ENCODE results near the gene RNF180. TPM values are rescaled to one million over a fixed set of nuclear protein-coding genes. Genes with fewer than 3 reads are reported as not detected.

Gene RNF180
- total RNA-seq, 1 experiment from 2014 or later, result 2.7 TPM

- TF ChIP-seq ZNF317 (CRISPR knock-in tag; IDR thresholded peaks at IDR 0.05; ENCODE audit: borderline replicate concordance, low read depth) (no peak), GTF2I (CRISPR knock-in tag; conservative IDR thresholded peaks at IDR 0.05) (no peak), TEAD1 (CRISPR knock-in tag; IDR thresholded peaks at IDR 0.05) (no peak)
These were observed 39.4 kb upstream of the RNF180 start (continued) for GRCh38 chr5:64126202-64126741.

GRCh38 chr5:64140018-64140417 lies 25.6 kb upstream of the RNF180 start:
- no peaks in the 10 kb centered on the region for H3K27me3 Mint-ChIP-seq (ENCODE audit: low read depth)
- H3K9me3 Mint-ChIP-seq, result peaks cover 14% of the 10 kb centered on the region
- H3K27ac Mint-ChIP-seq, result no peak overlapping the region
- ChIA-PET POLR2A (no interaction called here), CTCF (no interaction called here)
- TF ChIP-seq TEAD1 (CRISPR knock-in tag; IDR thresholded peaks at IDR 0.05) (no peak), NFE2L1 (CRISPR knock-in tag; IDR thresholded peaks at IDR 0.05) (no peak), PREB (CRISPR knock-in tag; IDR thresholded peaks at IDR 0.05; ENCODE audit: borderline replicate concordance) (no peak), ZNF232 (CRISPR knock-in tag; IDR thresholded peaks at IDR 0.05) (no peak), ZNF396 (CRISPR knock-in tag; IDR thresholded peaks at IDR 0.05; ENCODE audit: borderline replicate concordance) (no peak), MAX (CRISPR knock-in tag; IDR thresholded peaks at IDR 0.05) (no peak), TCF7 (CRISPR knock-in tag; IDR thresholded peaks at IDR 0.05; ENCODE audit: low read depth) (no peak), NR1H2 (CRISPR knock-in tag; IDR thresholded peaks at IDR 0.05) (no peak), ZNF317 (CRISPR knock-in tag; IDR thresholded peaks at IDR 0.05; ENCODE audit: borderline replicate concordance, low read depth) (no peak), GRHL2 (CRISPR knock-in tag; IDR thresholded peaks at IDR 0.05; ENCODE audit: insufficient replicate concordance, severe bottlenecking) (no peak), MLX (CRISPR knock-in tag; IDR thresholded peaks at IDR 0.05) (no peak)
- TF ChIP-seq, protein P1, sequence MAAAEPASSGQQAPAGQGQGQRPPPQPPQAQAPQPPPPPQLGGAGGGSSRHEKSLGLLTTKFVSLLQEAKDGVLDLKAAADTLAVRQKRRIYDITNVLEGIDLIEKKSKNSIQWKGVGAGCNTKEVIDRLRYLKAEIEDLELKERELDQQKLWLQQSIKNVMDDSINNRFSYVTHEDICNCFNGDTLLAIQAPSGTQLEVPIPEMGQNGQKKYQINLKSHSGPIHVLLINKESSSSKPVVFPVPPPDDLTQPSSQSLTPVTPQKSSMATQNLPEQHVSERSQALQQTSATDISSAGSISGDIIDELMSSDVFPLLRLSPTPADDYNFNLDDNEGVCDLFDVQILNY (CRISPR knock-in tag; IDR thresholded peaks at IDR 0.05), result no peak
- TF ChIP-seq, protein P2, sequence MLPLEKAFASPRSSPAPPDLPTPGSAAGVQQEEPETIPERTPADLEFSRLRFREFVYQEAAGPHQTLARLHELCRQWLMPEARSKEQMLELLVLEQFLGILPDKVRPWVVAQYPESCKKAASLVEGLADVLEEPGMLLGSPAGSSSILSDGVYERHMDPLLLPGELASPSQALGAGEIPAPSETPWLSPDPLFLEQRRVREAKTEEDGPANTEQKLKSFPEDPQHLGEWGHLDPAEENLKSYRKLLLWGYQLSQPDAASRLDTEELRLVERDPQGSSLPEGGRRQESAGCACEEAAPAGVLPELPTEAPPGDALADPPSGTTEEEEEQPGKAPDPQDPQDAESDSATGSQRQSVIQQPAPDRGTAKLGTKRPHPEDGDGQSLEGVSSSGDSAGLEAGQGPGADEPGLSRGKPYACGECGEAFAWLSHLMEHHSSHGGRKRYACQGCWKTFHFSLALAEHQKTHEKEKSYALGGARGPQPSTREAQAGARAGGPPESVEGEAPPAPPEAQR (CRISPR knock-in tag; IDR thresholded peaks at IDR 0.05), result no peak
- TF ChIP-seq, protein P3, sequence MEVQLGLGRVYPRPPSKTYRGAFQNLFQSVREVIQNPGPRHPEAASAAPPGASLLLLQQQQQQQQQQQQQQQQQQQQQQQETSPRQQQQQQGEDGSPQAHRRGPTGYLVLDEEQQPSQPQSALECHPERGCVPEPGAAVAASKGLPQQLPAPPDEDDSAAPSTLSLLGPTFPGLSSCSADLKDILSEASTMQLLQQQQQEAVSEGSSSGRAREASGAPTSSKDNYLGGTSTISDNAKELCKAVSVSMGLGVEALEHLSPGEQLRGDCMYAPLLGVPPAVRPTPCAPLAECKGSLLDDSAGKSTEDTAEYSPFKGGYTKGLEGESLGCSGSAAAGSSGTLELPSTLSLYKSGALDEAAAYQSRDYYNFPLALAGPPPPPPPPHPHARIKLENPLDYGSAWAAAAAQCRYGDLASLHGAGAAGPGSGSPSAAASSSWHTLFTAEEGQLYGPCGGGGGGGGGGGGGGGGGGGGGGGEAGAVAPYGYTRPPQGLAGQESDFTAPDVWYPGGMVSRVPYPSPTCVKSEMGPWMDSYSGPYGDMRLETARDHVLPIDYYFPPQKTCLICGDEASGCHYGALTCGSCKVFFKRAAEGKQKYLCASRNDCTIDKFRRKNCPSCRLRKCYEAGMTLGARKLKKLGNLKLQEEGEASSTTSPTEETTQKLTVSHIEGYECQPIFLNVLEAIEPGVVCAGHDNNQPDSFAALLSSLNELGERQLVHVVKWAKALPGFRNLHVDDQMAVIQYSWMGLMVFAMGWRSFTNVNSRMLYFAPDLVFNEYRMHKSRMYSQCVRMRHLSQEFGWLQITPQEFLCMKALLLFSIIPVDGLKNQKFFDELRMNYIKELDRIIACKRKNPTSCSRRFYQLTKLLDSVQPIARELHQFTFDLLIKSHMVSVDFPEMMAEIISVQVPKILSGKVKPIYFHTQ (CRISPR knock-in tag; IDR thresholded peaks at IDR 0.05), result no peak
- TF ChIP-seq, protein P4, sequence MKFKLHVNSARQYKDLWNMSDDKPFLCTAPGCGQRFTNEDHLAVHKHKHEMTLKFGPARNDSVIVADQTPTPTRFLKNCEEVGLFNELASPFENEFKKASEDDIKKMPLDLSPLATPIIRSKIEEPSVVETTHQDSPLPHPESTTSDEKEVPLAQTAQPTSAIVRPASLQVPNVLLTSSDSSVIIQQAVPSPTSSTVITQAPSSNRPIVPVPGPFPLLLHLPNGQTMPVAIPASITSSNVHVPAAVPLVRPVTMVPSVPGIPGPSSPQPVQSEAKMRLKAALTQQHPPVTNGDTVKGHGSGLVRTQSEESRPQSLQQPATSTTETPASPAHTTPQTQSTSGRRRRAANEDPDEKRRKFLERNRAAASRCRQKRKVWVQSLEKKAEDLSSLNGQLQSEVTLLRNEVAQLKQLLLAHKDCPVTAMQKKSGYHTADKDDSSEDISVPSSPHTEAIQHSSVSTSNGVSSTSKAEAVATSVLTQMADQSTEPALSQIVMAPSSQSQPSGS (CRISPR knock-in tag; IDR thresholded peaks at IDR 0.05; ENCODE audit: borderline replicate concordance, low read depth), result no peak
- peaks cover 4% of the 10 kb centered on the region; the same call in 1 of the 2 replicates for H3K36me3 Mint-ChIP-seq
- H3K4me3 Mint-ChIP-seq, result no peak overlapping the region
- H3K4me1 Mint-ChIP-seq, result peaks cover 21% of the 10 kb centered on the region
- no peak for DNase-seq (ENCODE audit: low spot score)
- ATAC-seq, result no peak

All from WTC11 (cell line).